MM.1S (cell line): ENCODE data around the gene MPPED1.
A peak's percentile ranks its signal among the peaks of the same experiment; 100 is the strongest.

Source experiments
- DNase-seq: peaks from one replicate; pipeline ENCODE4 v3.0.0-alpha.2; 2015
- H2AFZ ChIP-seq: fragments of 300-600 bp; sonication (generic); 2 replicates; pipeline ENCODE4 v1.6.0; 2016; ENCODE audit warnings: antibody characterized with exemption, low read length
- H3F3A ChIP-seq: fragments of 300-600 bp; sonication (generic); 2 replicates; pipeline ENCODE4 v1.6.1; 2016; ENCODE audit warnings: mild to moderate bottlenecking, antibody characterized with exemption, low read length, moderate library complexity, mixed read lengths; ENCODE audit not compliant: insufficient read depth
- H3K27ac ChIP-seq: fragments of 300-600 bp; sonication (generic); 2 replicates; pipeline ENCODE4 v1.5.1; 2016; ENCODE audit warnings: mild to moderate bottlenecking, low read length
- H3K27me3 ChIP-seq: fragments of 300-600 bp; sonication (generic); replicated peaks from 2 replicates; pipeline ENCODE4 v1.6.0; 2016; ENCODE audit warnings: low read length; ENCODE audit not compliant: insufficient read depth
- H3K36me3 ChIP-seq: fragments of 300-600 bp; sonication (generic); replicated peaks from 2 replicates; pipeline ENCODE4 v1.6.1; 2016; ENCODE audit warnings: mild to moderate bottlenecking, low read length, mixed read lengths; ENCODE audit not compliant: insufficient read depth
- H3K4me1 ChIP-seq: fragments of 300-600 bp; sonication (generic); 2 replicates; pipeline ENCODE4 v1.6.1; 2016; ENCODE audit warnings: low read length, mixed read lengths
- H3K4me2 ChIP-seq: fragments of 300-600 bp; sonication (generic); 2 replicates; pipeline ENCODE4 v1.6.0; 2016; ENCODE audit warnings: low read depth, low read length
- H3K4me3 ChIP-seq: fragments of 300-600 bp; sonication (generic); 2 replicates; pipeline ENCODE4 v1.5.1; 2016; ENCODE audit warnings: low read length, mixed read lengths
- H3K79me2 ChIP-seq: fragments of 300-600 bp; sonication (generic); 2 replicates; pipeline ENCODE4 v1.6.1; 2016; ENCODE audit warnings: mixed run types, low read length, mixed read lengths
- H3K9ac ChIP-seq: fragments of 300-600 bp; sonication (generic); 2 replicates; pipeline ENCODE4 v1.6.1; 2016; ENCODE audit warnings: low read length, mixed read lengths
- H3K9me2 ChIP-seq: fragments of 300-600 bp; sonication (generic); replicated peaks from 2 replicates; pipeline ENCODE4 v1.6.1; 2016; ENCODE audit warnings: mild to moderate bottlenecking, low read length, mixed read lengths; ENCODE audit not compliant: insufficient read depth
- H3K9me3 ChIP-seq: fragments of 300-600 bp; sonication (generic); replicated peaks from 2 replicates; pipeline ENCODE4 v1.6.1; 2016; ENCODE audit warnings: mild to moderate bottlenecking, low read length, mixed read lengths; ENCODE audit not compliant: insufficient read depth
- H4K20me1 ChIP-seq: fragments of 300-600 bp; sonication (generic); 2 replicates; pipeline ENCODE4 v1.6.1; 2016; ENCODE audit warnings: mild to moderate bottlenecking, low read length, moderate library complexity, mixed read lengths; ENCODE audit not compliant: insufficient read depth
- EZH2 ChIP-seq: fragments of 300-600 bp; sonication (generic); optimal IDR thresholded peaks from 2 replicates; pipeline ENCODE3; 2017; ENCODE audit warnings: low read depth, mild to moderate bottlenecking, antibody characterized with exemption, low read length, mixed read lengths
- EZH2phosphoT487 ChIP-seq: fragments of 300-600 bp; sonication (generic); IDR thresholded peaks from 2 replicates; pipeline ENCODE4 v1.6.1; 2018; ENCODE audit warnings: antibody characterized with exemption, low read length
- TF ChIP-seq, protein P1 (sequence below): fragments of 300-600 bp; sonication (generic); IDR thresholded peaks from 2 replicates; pipeline ENCODE4 v1.5.1; 2016; ENCODE audit warnings: antibody characterized with exemption, low read length, mixed read lengths

The MPPED1 gene

GRCh38 chr22:43376765-43377547, 34.9 kb upstream of the MPPED1 start:
- Histone ChIP-seq H3K9me3 (no peaks in the 10 kb centered on the region), H3F3A (peaks cover 11% of the 10 kb centered on the region), H3K4me2 (no peak overlapping the region), H3K79me2 (no peaks in the 10 kb centered on the region), H3K9ac (no peak overlapping the region), H3K27me3 (no peaks in the 10 kb centered on the region), H2AFZ (no peak overlapping the region), H3K4me1 (peaks cover 18% of the 10 kb centered on the region), H3K9me2 (no peaks in the 10 kb centered on the region), H3K36me3 (no peaks in the 10 kb centered on the region), H3K27ac (no peak overlapping the region), H3K4me3 (no peak overlapping the region), H4K20me1 (no peaks in the 10 kb centered on the region)
- TF ChIP-seq EZH2phosphoT487 (no peak), EZH2 (no peak)
- TF ChIP-seq, protein P1, sequence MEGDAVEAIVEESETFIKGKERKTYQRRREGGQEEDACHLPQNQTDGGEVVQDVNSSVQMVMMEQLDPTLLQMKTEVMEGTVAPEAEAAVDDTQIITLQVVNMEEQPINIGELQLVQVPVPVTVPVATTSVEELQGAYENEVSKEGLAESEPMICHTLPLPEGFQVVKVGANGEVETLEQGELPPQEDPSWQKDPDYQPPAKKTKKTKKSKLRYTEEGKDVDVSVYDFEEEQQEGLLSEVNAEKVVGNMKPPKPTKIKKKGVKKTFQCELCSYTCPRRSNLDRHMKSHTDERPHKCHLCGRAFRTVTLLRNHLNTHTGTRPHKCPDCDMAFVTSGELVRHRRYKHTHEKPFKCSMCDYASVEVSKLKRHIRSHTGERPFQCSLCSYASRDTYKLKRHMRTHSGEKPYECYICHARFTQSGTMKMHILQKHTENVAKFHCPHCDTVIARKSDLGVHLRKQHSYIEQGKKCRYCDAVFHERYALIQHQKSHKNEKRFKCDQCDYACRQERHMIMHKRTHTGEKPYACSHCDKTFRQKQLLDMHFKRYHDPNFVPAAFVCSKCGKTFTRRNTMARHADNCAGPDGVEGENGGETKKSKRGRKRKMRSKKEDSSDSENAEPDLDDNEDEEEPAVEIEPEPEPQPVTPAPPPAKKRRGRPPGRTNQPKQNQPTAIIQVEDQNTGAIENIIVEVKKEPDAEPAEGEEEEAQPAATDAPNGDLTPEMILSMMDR, result no peak
- no peak for DNase-seq

- H2AFZ ChIP-seq, result no peak overlapping the region
- H3K27ac ChIP-seq, result peak overlapping the region; percentile 73; the same call in 1 of the 2 replicates
- no peak for DNase-seq
- no peaks in the 10 kb centered on the region for H3K36me3 ChIP-seq
- no peaks in the 10 kb centered on the region for H3K9me2 ChIP-seq
- H3F3A ChIP-seq, result peaks cover 11% of the 10 kb centered on the region
- no peak for TF ChIP-seq EZH2phosphoT487
- TF ChIP-seq, protein P1, result no peak
- TF ChIP-seq EZH2, result no peak
- H3K4me3 ChIP-seq, result no peak overlapping the region
- H3K4me1 ChIP-seq, result peaks cover 18% of the 10 kb centered on the region
- no peaks in the 10 kb centered on the region for H3K27me3 ChIP-seq
- no peaks in the 10 kb centered on the region for H3K79me2 ChIP-seq
- H4K20me1 ChIP-seq, result no peaks in the 10 kb centered on the region
- peak overlapping the region; percentile 77 for H3K4me2 ChIP-seq
- H3K9me3 ChIP-seq, result no peaks in the 10 kb centered on the region
- H3K9ac ChIP-seq, result no peak overlapping the region
Observed at GRCh38 chr22:43377548-43377895, 34.3 kb upstream of the MPPED1 start.

DNA sequence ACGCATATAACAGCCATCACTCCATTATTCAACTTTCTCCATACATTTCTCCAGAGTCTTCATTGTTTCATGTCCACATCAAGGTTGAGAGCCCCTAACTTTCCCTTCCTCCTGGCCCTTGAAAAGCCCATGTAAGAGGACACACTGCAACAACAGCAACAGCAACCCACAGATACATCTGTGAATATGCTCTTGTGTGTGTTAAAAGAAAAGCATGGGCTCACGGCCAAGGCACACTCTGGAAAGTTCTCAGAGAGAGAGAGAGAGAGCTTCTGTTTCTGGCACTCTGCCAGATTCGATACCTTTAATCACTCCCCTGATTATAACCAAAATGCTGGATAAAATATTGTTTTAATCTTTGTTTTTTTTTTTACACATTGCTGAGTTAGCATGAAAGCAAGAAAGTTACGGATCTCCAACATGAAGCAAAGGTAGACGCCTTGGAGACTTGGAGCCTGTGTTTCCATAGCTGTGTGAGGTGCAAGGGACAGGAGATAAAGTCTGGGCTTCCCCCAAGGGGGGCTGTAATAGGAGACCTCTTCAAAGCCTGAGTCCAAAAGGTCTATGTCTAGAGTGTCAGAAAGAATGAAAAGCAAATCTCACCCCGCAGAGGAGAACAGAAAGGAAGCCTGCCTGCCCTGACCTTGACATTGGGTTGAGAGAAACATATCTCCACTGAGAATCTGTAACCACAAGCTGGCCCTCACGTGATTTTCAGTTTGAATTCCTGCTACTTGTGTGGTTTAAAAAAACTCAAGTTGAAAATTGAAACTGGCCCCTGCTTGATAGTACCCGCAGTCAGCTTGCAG, 33.7 kb upstream of the MPPED1 start:
- Histone ChIP-seq H3K4me2 (peak overlapping the region; percentile 77), H3K4me3 (peak overlapping the region; percentile 34), H3K9me3 (no peaks in the 10 kb centered on the region), H3K9ac (peak overlapping the region; percentile 24; the same call in 1 of the 2 replicates), H3K27ac (peak overlapping the region; percentile 73; the same call in 1 of the 2 replicates), H3K27me3 (no peaks in the 10 kb centered on the region), H3K4me1 (peaks cover 18% of the 10 kb centered on the region), H3K36me3 (no peaks in the 10 kb centered on the region), H3K9me2 (no peaks in the 10 kb centered on the region), H2AFZ (no peak overlapping the region), H3K79me2 (no peaks in the 10 kb centered on the region), H3F3A (peaks cover 11% of the 10 kb centered on the region), H4K20me1 (no peaks in the 10 kb centered on the region)
- peak; percentile 95 for DNase-seq
- TF ChIP-seq EZH2phosphoT487 (no peak), EZH2 (no peak)
- TF ChIP-seq, protein P1, result no peak
